Choroid plexus epithelial cell (primary cell): Measurements from ENCODE around the gene THSD7B.

Experiments
- DNase-seq: peaks from one replicate; pipeline ENCODE4 v3.0.0-alpha.2; 2010; ENCODE audit warnings: low read depth
- H3K4me3 ChIP-seq: 2 replicates; pipeline ENCODE4 v1.5.1; 2011; ENCODE audit warnings: low read depth, mild to moderate bottlenecking, control low read depth, low read length, moderate library complexity
- TF ChIP-seq, protein P1 (sequence below): conservative IDR thresholded peaks from 2 replicates; pipeline ENCODE4 v1.5.1; 2011; ENCODE audit warnings: low read depth, mild to moderate bottlenecking, control low read depth, inconsistent platforms, low read length, moderate library complexity

Gene THSD7B

DNA sequence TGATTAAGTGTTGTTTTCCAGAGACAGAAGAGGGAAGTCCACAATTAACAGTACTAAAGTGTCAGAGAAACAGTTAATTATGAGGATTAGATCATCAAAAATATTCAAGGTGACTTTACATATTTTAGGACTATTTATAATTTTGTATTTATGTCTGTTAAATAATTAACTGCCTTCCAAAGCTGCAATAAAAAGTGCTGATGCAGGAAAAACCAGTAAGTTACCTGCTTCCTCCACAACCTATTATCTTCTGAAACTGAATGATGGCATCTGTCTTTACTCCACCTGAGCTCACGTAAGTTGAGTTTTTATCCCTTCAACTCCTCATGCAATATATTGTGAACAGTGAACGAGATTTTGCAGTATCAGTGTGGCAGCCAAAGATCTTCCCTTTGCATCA is 570.7 kb downstream of the THSD7B start:
- DNase-seq: no peak
- no peak overlapping the region for H3K4me3 ChIP-seq
- TF ChIP-seq, protein P1, sequence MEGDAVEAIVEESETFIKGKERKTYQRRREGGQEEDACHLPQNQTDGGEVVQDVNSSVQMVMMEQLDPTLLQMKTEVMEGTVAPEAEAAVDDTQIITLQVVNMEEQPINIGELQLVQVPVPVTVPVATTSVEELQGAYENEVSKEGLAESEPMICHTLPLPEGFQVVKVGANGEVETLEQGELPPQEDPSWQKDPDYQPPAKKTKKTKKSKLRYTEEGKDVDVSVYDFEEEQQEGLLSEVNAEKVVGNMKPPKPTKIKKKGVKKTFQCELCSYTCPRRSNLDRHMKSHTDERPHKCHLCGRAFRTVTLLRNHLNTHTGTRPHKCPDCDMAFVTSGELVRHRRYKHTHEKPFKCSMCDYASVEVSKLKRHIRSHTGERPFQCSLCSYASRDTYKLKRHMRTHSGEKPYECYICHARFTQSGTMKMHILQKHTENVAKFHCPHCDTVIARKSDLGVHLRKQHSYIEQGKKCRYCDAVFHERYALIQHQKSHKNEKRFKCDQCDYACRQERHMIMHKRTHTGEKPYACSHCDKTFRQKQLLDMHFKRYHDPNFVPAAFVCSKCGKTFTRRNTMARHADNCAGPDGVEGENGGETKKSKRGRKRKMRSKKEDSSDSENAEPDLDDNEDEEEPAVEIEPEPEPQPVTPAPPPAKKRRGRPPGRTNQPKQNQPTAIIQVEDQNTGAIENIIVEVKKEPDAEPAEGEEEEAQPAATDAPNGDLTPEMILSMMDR: no peak

DNA sequence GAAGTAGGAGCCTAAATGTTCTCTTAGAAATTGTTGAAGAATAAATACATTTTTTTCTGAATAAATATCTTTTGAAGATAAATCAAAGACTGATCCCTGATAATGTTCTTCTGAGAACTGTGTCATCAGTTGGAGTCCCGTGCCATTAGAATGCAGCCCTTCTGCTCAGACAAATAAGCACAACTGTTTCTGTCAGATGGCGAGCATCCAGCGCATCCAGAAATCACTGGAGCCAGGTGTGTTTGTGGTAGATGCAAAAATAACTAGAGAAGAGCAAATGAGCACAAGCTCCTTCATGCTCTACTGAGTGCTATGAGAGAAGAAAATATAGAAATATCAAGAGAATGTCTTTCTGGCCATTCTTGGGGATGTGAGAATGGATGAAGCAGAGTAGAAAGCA is 573.7 kb downstream of the THSD7B start:
- no peak overlapping the region for H3K4me3 ChIP-seq
- DNase-seq: no peak
- TF ChIP-seq, protein P1: no peak

DNA sequence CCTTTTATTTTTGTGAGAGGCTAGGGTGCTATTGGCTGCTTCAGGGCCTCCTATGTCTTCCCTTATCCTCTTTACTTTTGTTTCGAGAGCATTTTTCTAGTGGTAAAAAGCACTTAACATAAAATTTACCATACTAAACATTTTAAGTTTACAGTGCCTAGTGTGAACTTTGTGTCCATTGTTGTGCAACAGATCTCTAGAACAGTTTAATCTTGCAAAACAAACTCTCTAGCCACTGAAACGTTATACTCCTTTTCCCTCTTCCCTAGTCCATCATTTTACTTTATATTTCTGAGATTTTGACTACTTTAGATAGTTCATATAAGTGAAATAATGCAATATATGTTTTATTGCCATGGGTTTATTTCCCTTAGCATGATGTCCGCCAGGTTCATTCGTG is 580.6 kb downstream of the THSD7B start:
- no peak overlapping the region for H3K4me3 ChIP-seq
- DNase-seq: no peak
- TF ChIP-seq, protein P1: no peak

DNA sequence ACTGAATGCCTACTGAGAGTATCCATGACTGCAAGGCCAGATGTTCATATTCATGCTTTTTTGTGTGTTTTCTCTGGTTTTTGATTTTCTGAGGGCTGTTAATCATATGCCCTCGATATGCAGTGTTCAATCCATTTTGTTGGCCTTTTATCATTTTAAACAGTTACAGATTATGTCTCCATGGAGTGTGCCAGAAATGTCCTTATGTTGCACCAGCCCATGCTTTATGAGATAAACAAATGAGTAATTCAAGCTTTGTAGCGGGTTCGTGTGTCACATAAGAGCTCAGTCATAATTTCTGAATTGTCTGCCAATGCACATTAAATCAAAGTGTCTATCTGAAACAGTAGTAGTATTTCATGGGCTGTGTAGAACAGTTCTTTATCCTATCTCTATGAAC is 583.0 kb downstream of the THSD7B start:
- TF ChIP-seq, protein P1: no peak
- H3K4me3 ChIP-seq: no peak overlapping the region
- DNase-seq: no peak

DNA sequence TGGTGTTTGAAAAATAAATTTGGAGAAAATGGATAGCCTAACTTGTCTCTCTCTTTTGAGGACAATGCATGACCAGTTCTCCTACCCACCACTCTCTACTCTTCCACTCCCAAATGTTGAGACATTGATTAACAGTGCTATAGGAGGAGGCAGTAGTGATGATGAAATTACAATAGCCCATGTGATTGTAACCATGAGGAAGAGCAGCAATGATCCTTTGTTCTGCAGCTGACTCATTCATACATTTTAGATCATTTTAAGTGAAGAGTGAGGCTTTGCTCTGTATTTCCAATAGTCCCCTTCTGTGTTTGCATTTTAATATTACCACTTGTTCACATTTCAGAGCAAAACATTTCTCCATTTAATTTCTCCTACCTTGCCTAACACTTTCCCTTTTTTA is 592.3 kb downstream of the THSD7B start:
- TF ChIP-seq, protein P1: no peak
- DNase-seq: no peak
- no peak overlapping the region for H3K4me3 ChIP-seq

DNA sequence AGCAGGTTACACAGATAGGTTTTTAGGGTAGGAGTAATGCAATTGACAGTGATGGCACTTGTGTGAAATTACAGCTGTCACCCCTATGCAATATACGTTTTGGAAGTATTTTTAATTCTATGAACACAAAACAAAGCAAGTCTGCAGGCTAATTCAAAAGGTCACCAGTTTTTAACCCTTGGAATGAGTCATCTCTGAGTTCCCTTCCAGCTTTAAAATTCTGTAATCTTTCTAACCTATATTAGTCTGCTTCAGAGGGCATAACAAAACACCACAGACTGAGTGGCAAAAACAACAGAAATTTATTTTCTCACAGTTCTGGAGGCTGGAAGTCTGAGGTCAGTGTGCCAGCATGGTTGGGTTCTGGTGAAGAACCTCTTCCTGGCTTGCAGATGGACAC is 602.0 kb downstream of the THSD7B start:
- TF ChIP-seq, protein P1: no peak
- peak; percentile 3 for DNase-seq
- no peak overlapping the region for H3K4me3 ChIP-seq

DNA sequence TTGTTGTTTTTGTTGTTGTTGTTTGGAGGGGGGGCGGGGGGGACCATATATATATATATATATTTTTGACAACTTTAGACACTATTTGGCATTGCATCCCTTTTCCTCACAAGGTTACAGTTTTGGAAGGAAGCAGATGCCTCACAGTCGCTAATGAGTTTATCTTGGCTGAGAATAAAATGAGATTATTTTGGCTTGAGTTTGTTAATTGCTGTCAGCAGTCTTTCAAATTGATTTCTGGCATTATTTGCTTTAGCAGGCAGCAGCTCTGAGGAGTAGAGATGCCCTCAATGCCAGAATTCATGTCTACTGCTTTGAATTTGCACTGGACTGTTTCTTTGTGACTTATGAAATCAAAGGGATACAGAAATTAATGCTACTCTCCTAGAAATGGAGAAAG is 603.8 kb downstream of the THSD7B start:
- no peak overlapping the region for H3K4me3 ChIP-seq
- TF ChIP-seq, protein P1: no peak
- DNase-seq: no peak
